K562 (cell line): ENCODE results near the gene FAM53A. TPM values are rescaled to one million over a fixed set of nuclear protein-coding genes. Genes with fewer than 3 reads are reported as not detected.
A peak's percentile ranks its signal among the peaks of the same experiment; 100 is the strongest.

ENCODE experiments used
- BCOR ChIP-seq: fragments of 450-650 bp; IDR thresholded peaks from 2 replicates; pipeline ENCODE4 v1.6.1; 2016
- CBX3 ChIP-seq, 2 experiments: IDR thresholded peaks; 1 replicate in 1 of 2; 2 replicates in 1 of 2; pipeline ENCODE4 v1.6.1; 2012; ENCODE audit warnings: inconsistent platforms in 2 of 2, low read length in 2 of 2, borderline replicate concordance in 1 of 2, control low read depth in 1 of 2
- FIP1L1 ChIP-seq: fragments of 200-400 bp; formaldehyde crosslinking; IDR thresholded peaks from 2 replicates; pipeline ENCODE4 v1.6.1; 2018; ENCODE audit warnings: mild to moderate bottlenecking, low read depth, low read length; ENCODE audit not compliant: poor library complexity, severe bottlenecking
- LARP7 ChIP-seq: fragments of 450-650 bp; IDR thresholded peaks from 2 replicates; pipeline ENCODE4 v1.6.1; 2016
- MAZ ChIP-seq, 2 experiments: fragments of 450-650 bp in 1 of 2; sonication (generic) in 1 of 2; formaldehyde crosslinking; IDR thresholded peaks in 1 of 2; conservative IDR thresholded peaks in 1 of 2; 2 replicates each; pipeline versions ENCODE4 v1.4.0 to v1.5.0; 2020; ENCODE audit warnings: mild to moderate bottlenecking in 1 of 2, missing genetic modification reagents in 1 of 2
- RFX7 ChIP-seq: fragments of 250-450 bp; sonication (Bioruptor Pico); IDR thresholded peaks from 2 replicates; pipeline ENCODE4 v1.5.1; 2021; ENCODE audit warnings: mild to moderate bottlenecking
- SIX5 ChIP-seq, 2 experiments: IDR thresholded peaks; 2 replicates each; pipeline ENCODE4 v1.6.1; 2011; ENCODE audit warnings: low read length in 2 of 2, borderline replicate concordance in 1 of 2, low read depth in 1 of 2, mild to moderate bottlenecking in 1 of 2, moderate library complexity in 1 of 2; ENCODE audit not compliant: insufficient read depth in 1 of 2
- STAT6 ChIP-seq: sonication (generic); formaldehyde crosslinking; IDR thresholded peaks from 2 replicates; pipeline ENCODE4 v1.8.1; 2023; ENCODE audit warnings: mild to moderate bottlenecking, missing genetic modification reagents
- TCF7 ChIP-seq: sonication (generic); IDR thresholded peaks from 2 replicates; pipeline ENCODE4 v1.6.1; 2016; ENCODE audit warnings: antibody characterized with exemption, borderline replicate concordance
- ZC3H11A ChIP-seq: IDR thresholded peaks from 2 replicates; pipeline ENCODE4 v1.6.1; 2012; ENCODE audit warnings: low read depth, low read length, improper control_type of control experiment
- ZMIZ1 ChIP-seq, 2 experiments: fragments of 150-350 bp in 1 of 2; IDR thresholded peaks; 2 replicates each; pipeline ENCODE4 v1.6.1; 2012 to 2016; ENCODE audit warnings: low read depth in 2 of 2, low read length in 2 of 2, mild to moderate bottlenecking in 1 of 2, moderate library complexity in 1 of 2
- ZNF140 ChIP-seq: fragments of 250-450 bp; sonication (Bioruptor Pico); IDR thresholded peaks from 2 replicates; pipeline ENCODE4 v1.8.0; 2021; ENCODE audit warnings: moderate library complexity, mild to moderate bottlenecking, inconsistent platforms
- ZNF449 ChIP-seq: fragments of 250-450 bp; sonication (Bioruptor Pico); IDR thresholded peaks from 2 replicates; pipeline ENCODE4 v1.8.0; 2022; ENCODE audit warnings: moderate library complexity, mild to moderate bottlenecking, inconsistent platforms
- ZNF561 ChIP-seq: fragments of 450-650 bp; formaldehyde crosslinking; conservative IDR thresholded peaks from 2 replicates; pipeline ENCODE4 v1.4.0; 2020; ENCODE audit warnings: mild to moderate bottlenecking, moderate library complexity
- ZNF77 ChIP-seq: fragments of 250-450 bp; sonication (Bioruptor Pico); IDR thresholded peaks from 2 replicates; pipeline ENCODE4 v1.5.0; 2020
- polyA plus RNA-seq, 8 experiments: library from polyadenylated mRNA; depleted of rRNA in 4 of 8; stranded (reverse) in 5 of 8; unstranded in 3 of 8; fragments of >200 nt; fragmentation: Nextera tagmentation in 2 of 8; fragmentation: Illumina TruSeq in 1 of 8; extraction: Ambion mirVana in 2 of 8; extraction: Trizol in 1 of 8; gene quantifications; 2 replicates each; pipeline versions ENCODE4 v1.2.1 to v1.2.3, GENCODE V29; 2011 to 2014; ENCODE audit warnings: inconsistent platforms in 1 of 8, missing spikeins in 1 of 8
- total RNA-seq, 7 experiments: library from RNA; depleted of rRNA in 6 of 7; stranded (reverse); fragments of >200 nt in 6 of 7; fragmentation: Illumina TruSeq in 2 of 7; extraction: Trizol in 2 of 7; gene quantifications; 2 replicates each; pipeline versions ENCODE4 v1.2.1 to v1.2.3, GENCODE V29; 2011 to 2021; ENCODE audit warnings: low replicate concordance in 1 of 7

FAM53A gene
- total and polyA plus RNA-seq, 9 of the 15 experiments (the other 6 are each of a cell fraction or from before 2014, with no cell fraction given): 0.53 to 2.7 (median 1.4) TPM; not detected in 2

GRCh38 chr4:1726146-1726934 lies 42.2 kb upstream of the FAM53A start (continued):
- TF ChIP-seq SIX5 (IDR thresholded peaks at IDR 0.05; ENCODE audit: borderline replicate concordance in 1 of 2, insufficient read depth in 1 of 2, low read depth in 1 of 2, low read length in 2 of 2) (no peak), ZMIZ1 (IDR thresholded peaks at IDR 0.05; ENCODE audit: low read depth in 2 of 2, low read length in 2 of 2) (no peak), BCOR (no peak), RFX7 (CRISPR knock-in tag) (no peak), MAZ (CRISPR knock-in tag; conservative IDR thresholded peaks at IDR 0.05 in 1 of 2, IDR thresholded peaks at IDR 0.05 in 1 of 2) (0 out of 4 replicates have a peak, but pooled peaks of 1 of the 2 experiments have one; percentile 41), ZNF140 (CRISPR knock-in tag) (no peak), CBX3 (IDR thresholded peaks at IDR 0.05; ENCODE audit: borderline replicate concordance in 1 of 2, low read length in 2 of 2) (0 out of 3 replicates have a peak, but pooled peaks of 1 of the 2 experiments have one; percentile 10), ZNF561 (CRISPR knock-in tag) (no peak), FIP1L1 (no peak), TCF7 (no peak), LARP7 (no peak), ZNF449 (no peak), ZC3H11A (no peak), STAT6 (no peak), ZNF77 (CRISPR knock-in tag) (no peak)
